HEK293 (cell line): ENCODE data around the gene ENSA.

Experiments
- BCL11B ChIP-seq: fragments of 450-650 bp; formaldehyde crosslinking; IDR thresholded peaks from 2 replicates; pipeline ENCODE4 v1.5.1; 2016; ENCODE audit warnings: low read depth, missing biosample characterization, missing genetic modification characterization
- BCL6B ChIP-seq: fragments of 450-650 bp; formaldehyde crosslinking; IDR thresholded peaks from 2 replicates; pipeline ENCODE4 v1.5.1; 2017; ENCODE audit warnings: missing biosample characterization, missing genetic modification characterization
- ELK4 ChIP-seq: IDR thresholded peaks from 2 replicates; pipeline ENCODE4 v1.6.1; 2011; ENCODE audit warnings: mild to moderate bottlenecking, low read depth, low read length, borderline replicate concordance
- GFI1B ChIP-seq: fragments of 450-650 bp; formaldehyde crosslinking; IDR thresholded peaks from 2 replicates; pipeline ENCODE4 v1.5.1; 2016; ENCODE audit warnings: missing biosample characterization, missing genetic modification characterization
- KLF1 ChIP-seq: fragments of 450-650 bp; formaldehyde crosslinking; IDR thresholded peaks from 2 replicates; pipeline ENCODE4 v1.5.1; 2016; ENCODE audit warnings: missing biosample characterization, missing genetic modification characterization
- SETDB1 ChIP-seq: IDR thresholded peaks from one replicate; pipeline ENCODE4 v1.6.1; 2017; ENCODE audit warnings: mild to moderate bottlenecking, low read length, moderate library complexity, mixed read lengths; ENCODE audit not compliant: insufficient read length
- WT1 ChIP-seq: fragments of 450-650 bp; formaldehyde crosslinking; IDR thresholded peaks from 2 replicates; pipeline ENCODE4 v1.5.1; 2016; ENCODE audit warnings: missing biosample characterization, missing genetic modification characterization
- ZBTB1 ChIP-seq: fragments of 450-650 bp; formaldehyde crosslinking; IDR thresholded peaks from 2 replicates; pipeline ENCODE4 v1.5.1; 2016; ENCODE audit warnings: missing biosample characterization, missing genetic modification characterization
- ZBTB7A ChIP-seq: fragments of 450-650 bp; formaldehyde crosslinking; IDR thresholded peaks from 2 replicates; pipeline ENCODE4 v1.5.1; 2016; ENCODE audit warnings: low read depth, missing biosample characterization, missing genetic modification characterization
- ZIC2 ChIP-seq: fragments of 450-650 bp; formaldehyde crosslinking; IDR thresholded peaks from 2 replicates; pipeline ENCODE4 v1.5.1; 2016; ENCODE audit warnings: missing biosample characterization, missing genetic modification characterization
- ZNF214 ChIP-seq: fragments of 450-650 bp; formaldehyde crosslinking; IDR thresholded peaks from 2 replicates; pipeline ENCODE4 v1.5.1; 2017; ENCODE audit warnings: missing biosample characterization, mild to moderate bottlenecking, missing genetic modification characterization, borderline replicate concordance
- ZNF23 ChIP-seq: fragments of 450-650 bp; formaldehyde crosslinking; IDR thresholded peaks from 2 replicates; pipeline ENCODE4 v1.5.1; 2016; ENCODE audit warnings: missing biosample characterization, missing genetic modification characterization, borderline replicate concordance
- ZNF433 ChIP-seq: fragments of 450-650 bp; formaldehyde crosslinking; IDR thresholded peaks from 2 replicates; pipeline ENCODE4 v1.5.1; 2016; ENCODE audit warnings: missing biosample characterization, missing genetic modification characterization, low read depth
- ZNF48 ChIP-seq: fragments of 450-650 bp; formaldehyde crosslinking; IDR thresholded peaks from 2 replicates; pipeline ENCODE4 v1.5.1; 2016; ENCODE audit warnings: missing biosample characterization, missing genetic modification characterization
- ZNF518A ChIP-seq: fragments of 450-650 bp; formaldehyde crosslinking; conservative IDR thresholded peaks from 2 replicates; pipeline ENCODE4 v1.5.1; 2016; ENCODE audit warnings: low read depth, missing biosample characterization, missing genetic modification characterization
- ZNF654 ChIP-seq: fragments of 450-650 bp; formaldehyde crosslinking; IDR thresholded peaks from 2 replicates; pipeline ENCODE4 v1.5.1; 2016; ENCODE audit warnings: low read depth, missing biosample characterization, missing genetic modification characterization
- ZNF670 ChIP-seq: fragments of 450-650 bp; formaldehyde crosslinking; IDR thresholded peaks from 2 replicates; pipeline ENCODE4 v1.5.1; 2016; ENCODE audit warnings: missing biosample characterization, missing genetic modification characterization, low read depth
- ZNF747 ChIP-seq: fragments of 450-650 bp; formaldehyde crosslinking; IDR thresholded peaks from 2 replicates; pipeline ENCODE4 v1.5.1; 2016; ENCODE audit warnings: missing biosample characterization, missing genetic modification characterization
- ZNF792 ChIP-seq: fragments of 450-650 bp; formaldehyde crosslinking; IDR thresholded peaks from 2 replicates; pipeline ENCODE4 v1.5.1; 2016; ENCODE audit warnings: missing biosample characterization, missing genetic modification characterization
- ZSCAN4 ChIP-seq: fragments of 450-650 bp; formaldehyde crosslinking; IDR thresholded peaks from 2 replicates; pipeline ENCODE4 v1.5.1; 2017; ENCODE audit warnings: missing biosample characterization, missing genetic modification characterization
- TF ChIP-seq, protein P1 (sequence below): fragments of 450-650 bp; formaldehyde crosslinking; IDR thresholded peaks from 2 replicates; pipeline ENCODE4 v1.5.1; 2017; ENCODE audit warnings: missing biosample characterization, missing genetic modification characterization
- TF ChIP-seq, protein P2 (sequence below): fragments of 450-650 bp; formaldehyde crosslinking; IDR thresholded peaks from 2 replicates; pipeline ENCODE4 v1.5.1; 2016; ENCODE audit warnings: missing biosample characterization, missing genetic modification characterization
- TF ChIP-seq, protein P3 (sequence below): fragments of 450-650 bp; formaldehyde crosslinking; IDR thresholded peaks from 2 replicates; pipeline ENCODE4 v1.5.1; 2016; ENCODE audit warnings: missing biosample characterization, missing genetic modification characterization

The ENSA gene

DNA sequence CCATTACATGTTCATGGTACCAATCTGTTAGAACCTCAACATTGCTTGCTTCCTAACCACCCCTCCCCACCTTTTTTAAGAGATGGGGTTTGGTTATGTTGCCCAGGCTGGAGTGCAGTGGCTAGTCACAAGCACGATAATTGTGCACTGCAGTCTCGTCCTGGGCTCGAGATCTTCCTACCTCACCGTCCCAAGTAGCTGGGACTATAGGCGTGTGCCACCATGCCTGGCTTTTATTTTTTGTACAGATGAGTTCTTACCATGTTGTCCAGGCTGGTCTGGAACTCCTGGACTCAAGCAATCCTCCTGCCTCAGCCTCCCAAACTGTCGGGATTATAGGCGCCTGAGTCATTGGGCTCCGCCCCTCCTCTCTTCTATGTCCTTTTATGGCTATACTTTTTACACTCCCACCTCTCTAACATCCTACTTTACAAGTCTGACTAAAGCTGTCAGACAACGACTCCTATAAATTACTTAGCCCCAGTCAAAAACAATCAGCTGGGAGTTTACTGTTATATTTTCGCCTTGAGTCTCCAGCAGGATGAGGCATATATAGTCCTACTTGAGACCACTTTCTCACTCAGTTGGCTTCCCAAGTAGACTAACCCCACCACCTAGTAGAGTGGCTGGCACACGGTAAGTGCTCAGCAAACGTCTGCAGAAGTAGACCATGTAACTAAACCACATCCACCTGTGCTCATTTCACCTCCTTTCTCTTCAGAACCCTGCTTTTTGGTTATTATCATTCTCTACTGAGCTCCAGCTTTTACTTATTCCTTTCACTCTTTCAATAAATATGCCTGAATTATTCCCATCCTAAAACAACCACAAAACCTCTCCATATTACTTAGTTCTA lies 13.8 kb downstream of the ENSA start (continued):
- TF ChIP-seq ZSCAN4 (no peak), ZNF792 (tag by site-specific recombination) (no peak), SETDB1 (no peak), ZNF214 (tag by site-specific recombination) (no peak), KLF1 (tag by site-specific recombination) (0 out of 2 replicates have a peak, but pooled peaks have one; percentile 3), ZNF433 (tag by site-specific recombination) (no peak), ZIC2 (tag by site-specific recombination) (no peak), ZNF747 (tag by site-specific recombination) (no peak), BCL11B (tag by site-specific recombination) (no peak), WT1 (tag by site-specific recombination) (peak; percentile 44), ZBTB7A (tag by site-specific recombination) (no peak), GFI1B (tag by site-specific recombination) (no peak), ZBTB1 (no peak), ZNF23 (tag by site-specific recombination) (no peak), ZNF654 (tag by site-specific recombination) (no peak), ZNF518A (tag by site-specific recombination) (no peak), ZNF670 (no peak), ELK4 (no peak), ZNF48 (tag by site-specific recombination) (no peak), BCL6B (tag by site-specific recombination) (no peak)
- TF ChIP-seq, protein P1, sequence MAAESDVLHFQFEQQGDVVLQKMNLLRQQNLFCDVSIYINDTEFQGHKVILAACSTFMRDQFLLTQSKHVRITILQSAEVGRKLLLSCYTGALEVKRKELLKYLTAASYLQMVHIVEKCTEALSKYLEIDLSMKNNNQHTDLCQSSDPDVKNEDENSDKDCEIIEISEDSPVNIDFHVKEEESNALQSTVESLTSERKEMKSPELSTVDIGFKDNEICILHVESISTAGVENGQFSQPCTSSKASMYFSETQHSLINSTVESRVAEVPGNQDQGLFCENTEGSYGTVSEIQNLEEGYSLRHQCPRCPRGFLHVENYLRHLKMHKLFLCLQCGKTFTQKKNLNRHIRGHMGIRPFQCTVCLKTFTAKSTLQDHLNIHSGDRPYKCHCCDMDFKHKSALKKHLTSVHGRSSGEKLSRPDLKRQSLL (tag by site-specific recombination), result peak; percentile 31; the same call in 1 of the 2 replicates
- TF ChIP-seq, protein P2, sequence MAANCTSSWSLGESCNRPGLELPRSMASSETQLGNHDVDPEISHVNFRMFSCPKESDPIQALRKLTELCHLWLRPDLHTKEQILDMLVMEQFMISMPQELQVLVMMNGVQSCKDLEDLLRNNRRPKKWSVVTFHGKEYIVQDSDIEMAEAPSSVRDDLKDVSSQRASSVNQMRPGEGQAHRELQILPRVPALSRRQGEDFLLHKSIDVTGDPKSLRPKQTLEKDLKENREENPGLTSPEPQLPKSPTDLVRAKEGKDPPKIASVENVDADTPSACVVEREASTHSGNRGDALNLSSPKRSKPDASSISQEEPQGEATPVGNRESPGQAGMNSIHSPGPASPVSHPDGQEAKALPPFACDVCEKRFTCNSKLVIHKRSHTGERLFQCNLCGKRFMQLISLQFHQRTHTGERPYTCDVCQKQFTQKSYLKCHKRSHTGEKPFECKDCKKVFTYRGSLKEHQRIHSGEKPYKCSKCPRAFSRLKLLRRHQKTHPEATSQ, result no peak
- TF ChIP-seq, protein P3, sequence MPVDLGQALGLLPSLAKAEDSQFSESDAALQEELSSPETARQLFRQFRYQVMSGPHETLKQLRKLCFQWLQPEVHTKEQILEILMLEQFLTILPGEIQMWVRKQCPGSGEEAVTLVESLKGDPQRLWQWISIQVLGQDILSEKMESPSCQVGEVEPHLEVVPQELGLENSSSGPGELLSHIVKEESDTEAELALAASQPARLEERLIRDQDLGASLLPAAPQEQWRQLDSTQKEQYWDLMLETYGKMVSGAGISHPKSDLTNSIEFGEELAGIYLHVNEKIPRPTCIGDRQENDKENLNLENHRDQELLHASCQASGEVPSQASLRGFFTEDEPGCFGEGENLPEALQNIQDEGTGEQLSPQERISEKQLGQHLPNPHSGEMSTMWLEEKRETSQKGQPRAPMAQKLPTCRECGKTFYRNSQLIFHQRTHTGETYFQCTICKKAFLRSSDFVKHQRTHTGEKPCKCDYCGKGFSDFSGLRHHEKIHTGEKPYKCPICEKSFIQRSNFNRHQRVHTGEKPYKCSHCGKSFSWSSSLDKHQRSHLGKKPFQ, result no peak
